ENCODE measurements around the gene B3GNT2. TPM values are rescaled to one million over a fixed set of nuclear protein-coding genes. Genes with fewer than 3 reads are reported as not detected.

The B3GNT2 gene
- total RNA-seq, 1 experiment from 2014 or later: 32.2 TPM

DNA sequence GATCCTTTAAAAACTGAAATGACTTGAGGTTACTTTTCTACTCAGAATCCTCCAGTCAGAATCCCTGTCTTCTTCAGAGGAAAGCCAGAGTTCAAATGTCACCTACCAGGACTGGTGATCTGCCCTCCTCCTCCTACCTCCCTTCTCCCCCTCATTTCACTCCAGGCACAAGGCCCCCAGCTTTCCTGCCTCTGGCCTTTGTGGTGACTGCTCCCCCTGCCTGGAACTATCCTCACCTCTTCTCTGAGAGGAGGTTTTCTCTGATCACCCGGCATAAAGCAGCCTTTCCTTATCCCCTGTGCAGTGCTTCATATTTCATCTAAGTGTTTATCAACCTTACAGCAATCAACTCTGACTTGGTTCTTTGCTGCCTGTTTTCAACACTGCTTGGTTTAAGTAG lies 6.8 kb downstream of the B3GNT2 start:
- Mint-ChIP-seq H3K36me3 (no peaks in the 10 kb centered on the region), H3K27ac (no peak overlapping the region), H3K4me3 (no peak overlapping the region), H3K4me1 (peaks cover 86% of the 10 kb centered on the region), H3K9me3 (no peaks in the 10 kb centered on the region), H3K27me3 (ENCODE audit: low read depth) (no peaks in the 10 kb centered on the region)
- POLR2A ChIA-PET: no interaction called here
- CTCF ChIA-PET: no interaction called here
- DNase-seq (ENCODE audit: low spot score): no peak
- TF ChIP-seq SMAD3 (CRISPR knock-in tag; IDR thresholded peaks at IDR 0.05; ENCODE audit: borderline replicate concordance): no peak
- peak; percentile 36 for ATAC-seq

DNA sequence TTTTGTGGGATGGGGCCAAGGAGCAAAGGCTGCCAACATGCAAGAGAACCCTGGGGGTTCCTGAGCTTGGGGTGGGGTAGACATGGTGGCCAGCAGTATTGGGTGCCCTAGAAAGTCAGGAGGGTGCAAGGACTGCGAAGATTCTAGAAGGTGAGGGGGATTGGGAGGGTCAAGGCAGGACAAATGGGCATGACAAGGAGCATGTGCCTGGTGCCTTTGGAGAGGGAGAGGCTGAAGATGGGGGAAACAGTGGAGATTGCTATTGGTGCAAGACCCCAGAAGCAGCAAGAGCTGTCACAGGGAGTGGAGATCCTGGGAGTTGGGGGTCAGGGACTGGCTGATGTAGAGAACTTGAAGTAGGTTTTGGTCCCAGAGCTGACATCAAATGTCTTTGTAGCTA lies 7.5 kb downstream of the B3GNT2 start:
- Mint-ChIP-seq H3K36me3 (no peaks in the 10 kb centered on the region), H3K9me3 (no peaks in the 10 kb centered on the region), H3K27ac (no peak overlapping the region), H3K4me3 (no peak overlapping the region), H3K4me1 (peaks cover 84% of the 10 kb centered on the region), H3K27me3 (ENCODE audit: low read depth) (no peaks in the 10 kb centered on the region)
- ATAC-seq: no peak
- ChIA-PET CTCF (no interaction called here), POLR2A (no interaction called here)
- TF ChIP-seq, protein P1, sequence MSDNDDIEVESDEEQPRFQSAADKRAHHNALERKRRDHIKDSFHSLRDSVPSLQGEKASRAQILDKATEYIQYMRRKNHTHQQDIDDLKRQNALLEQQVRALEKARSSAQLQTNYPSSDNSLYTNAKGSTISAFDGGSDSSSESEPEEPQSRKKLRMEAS (CRISPR knock-in tag; IDR thresholded peaks at IDR 0.05): no peak
- TF ChIP-seq, protein P2, sequence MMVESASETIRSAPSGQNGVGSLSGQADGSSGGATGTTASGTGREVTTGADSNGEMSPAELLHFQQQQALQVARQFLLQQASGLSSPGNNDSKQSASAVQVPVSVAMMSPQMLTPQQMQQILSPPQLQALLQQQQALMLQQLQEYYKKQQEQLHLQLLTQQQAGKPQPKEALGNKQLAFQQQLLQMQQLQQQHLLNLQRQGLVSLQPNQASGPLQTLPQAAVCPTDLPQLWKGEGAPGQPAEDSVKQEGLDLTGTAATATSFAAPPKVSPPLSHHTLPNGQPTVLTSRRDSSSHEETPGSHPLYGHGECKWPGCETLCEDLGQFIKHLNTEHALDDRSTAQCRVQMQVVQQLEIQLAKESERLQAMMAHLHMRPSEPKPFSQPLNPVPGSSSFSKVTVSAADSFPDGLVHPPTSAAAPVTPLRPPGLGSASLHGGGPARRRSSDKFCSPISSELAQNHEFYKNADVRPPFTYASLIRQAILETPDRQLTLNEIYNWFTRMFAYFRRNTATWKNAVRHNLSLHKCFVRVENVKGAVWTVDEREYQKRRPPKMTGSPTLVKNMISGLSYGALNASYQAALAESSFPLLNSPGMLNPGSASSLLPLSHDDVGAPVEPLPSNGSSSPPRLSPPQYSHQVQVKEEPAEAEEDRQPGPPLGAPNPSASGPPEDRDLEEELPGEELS (CRISPR knock-in tag; IDR thresholded peaks at IDR 0.05): 0 out of 2 replicates have a peak, but pooled peaks have one; percentile 16
- TF ChIP-seq, protein P3, sequence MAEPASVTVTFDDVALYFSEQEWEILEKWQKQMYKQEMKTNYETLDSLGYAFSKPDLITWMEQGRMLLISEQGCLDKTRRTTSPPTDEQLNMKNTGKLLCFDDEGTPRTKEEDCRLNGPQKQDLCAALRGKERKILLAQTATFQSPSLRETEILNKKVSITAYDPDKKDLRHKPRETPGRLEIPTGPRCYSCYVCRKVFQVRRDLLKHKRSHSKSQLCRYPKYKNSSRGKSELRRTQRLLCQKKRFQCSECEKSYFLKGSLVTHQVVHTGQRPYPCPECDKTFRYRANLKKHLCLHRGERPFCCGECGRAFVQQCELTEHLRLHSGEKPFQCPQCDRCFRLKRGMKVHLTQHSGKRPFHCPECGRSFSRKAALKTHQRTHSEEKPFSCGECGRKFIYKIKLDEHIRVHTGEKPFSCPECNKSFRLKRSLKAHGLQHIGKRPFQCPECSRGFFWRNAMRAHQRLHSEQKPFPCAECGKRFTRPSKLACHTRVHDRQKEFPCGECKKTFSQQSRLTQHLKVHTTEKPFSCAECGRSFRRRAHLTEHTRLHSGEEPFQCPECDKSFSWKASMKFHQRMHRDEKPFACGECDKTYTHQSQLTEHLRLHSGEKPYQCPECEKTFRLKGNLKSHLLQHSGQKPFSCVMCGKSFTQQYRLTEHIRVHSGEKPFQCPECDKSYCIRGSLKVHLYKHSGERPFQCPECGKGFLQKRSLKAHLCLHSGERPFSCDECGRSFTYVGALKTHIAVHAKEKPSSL (CRISPR knock-in tag; conservative IDR thresholded peaks at IDR 0.05): no peak
- TF ChIP-seq, protein P4, sequence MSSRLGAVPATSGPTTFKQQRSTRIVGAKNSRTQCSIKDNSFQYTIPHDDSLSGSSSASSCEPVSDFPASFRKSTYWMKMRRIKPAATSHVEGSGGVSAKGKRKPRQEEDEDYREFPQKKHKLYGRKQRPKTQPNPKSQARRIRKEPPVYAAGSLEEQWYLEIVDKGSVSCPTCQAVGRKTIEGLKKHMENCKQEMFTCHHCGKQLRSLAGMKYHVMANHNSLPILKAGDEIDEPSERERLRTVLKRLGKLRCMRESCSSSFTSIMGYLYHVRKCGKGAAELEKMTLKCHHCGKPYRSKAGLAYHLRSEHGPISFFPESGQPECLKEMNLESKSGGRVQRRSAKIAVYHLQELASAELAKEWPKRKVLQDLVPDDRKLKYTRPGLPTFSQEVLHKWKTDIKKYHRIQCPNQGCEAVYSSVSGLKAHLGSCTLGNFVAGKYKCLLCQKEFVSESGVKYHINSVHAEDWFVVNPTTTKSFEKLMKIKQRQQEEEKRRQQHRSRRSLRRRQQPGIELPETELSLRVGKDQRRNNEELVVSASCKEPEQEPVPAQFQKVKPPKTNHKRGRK (CRISPR knock-in tag; IDR thresholded peaks at IDR 0.05; ENCODE audit: borderline replicate concordance): no peak
- TF ChIP-seq TEAD4 (CRISPR knock-in tag; IDR thresholded peaks at IDR 0.05) (no peak), ZBTB21 (CRISPR knock-in tag; IDR thresholded peaks at IDR 0.05; ENCODE audit: borderline replicate concordance) (no peak)
- TF ChIP-seq, protein P5, sequence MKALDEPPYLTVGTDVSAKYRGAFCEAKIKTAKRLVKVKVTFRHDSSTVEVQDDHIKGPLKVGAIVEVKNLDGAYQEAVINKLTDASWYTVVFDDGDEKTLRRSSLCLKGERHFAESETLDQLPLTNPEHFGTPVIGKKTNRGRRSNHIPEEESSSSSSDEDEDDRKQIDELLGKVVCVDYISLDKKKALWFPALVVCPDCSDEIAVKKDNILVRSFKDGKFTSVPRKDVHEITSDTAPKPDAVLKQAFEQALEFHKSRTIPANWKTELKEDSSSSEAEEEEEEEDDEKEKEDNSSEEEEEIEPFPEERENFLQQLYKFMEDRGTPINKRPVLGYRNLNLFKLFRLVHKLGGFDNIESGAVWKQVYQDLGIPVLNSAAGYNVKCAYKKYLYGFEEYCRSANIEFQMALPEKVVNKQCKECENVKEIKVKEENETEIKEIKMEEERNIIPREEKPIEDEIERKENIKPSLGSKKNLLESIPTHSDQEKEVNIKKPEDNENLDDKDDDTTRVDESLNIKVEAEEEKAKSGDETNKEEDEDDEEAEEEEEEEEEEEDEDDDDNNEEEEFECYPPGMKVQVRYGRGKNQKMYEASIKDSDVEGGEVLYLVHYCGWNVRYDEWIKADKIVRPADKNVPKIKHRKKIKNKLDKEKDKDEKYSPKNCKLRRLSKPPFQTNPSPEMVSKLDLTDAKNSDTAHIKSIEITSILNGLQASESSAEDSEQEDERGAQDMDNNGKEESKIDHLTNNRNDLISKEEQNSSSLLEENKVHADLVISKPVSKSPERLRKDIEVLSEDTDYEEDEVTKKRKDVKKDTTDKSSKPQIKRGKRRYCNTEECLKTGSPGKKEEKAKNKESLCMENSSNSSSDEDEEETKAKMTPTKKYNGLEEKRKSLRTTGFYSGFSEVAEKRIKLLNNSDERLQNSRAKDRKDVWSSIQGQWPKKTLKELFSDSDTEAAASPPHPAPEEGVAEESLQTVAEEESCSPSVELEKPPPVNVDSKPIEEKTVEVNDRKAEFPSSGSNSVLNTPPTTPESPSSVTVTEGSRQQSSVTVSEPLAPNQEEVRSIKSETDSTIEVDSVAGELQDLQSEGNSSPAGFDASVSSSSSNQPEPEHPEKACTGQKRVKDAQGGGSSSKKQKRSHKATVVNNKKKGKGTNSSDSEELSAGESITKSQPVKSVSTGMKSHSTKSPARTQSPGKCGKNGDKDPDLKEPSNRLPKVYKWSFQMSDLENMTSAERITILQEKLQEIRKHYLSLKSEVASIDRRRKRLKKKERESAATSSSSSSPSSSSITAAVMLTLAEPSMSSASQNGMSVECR (CRISPR knock-in tag; IDR thresholded peaks at IDR 0.05; ENCODE audit: borderline replicate concordance): no peak
- TF ChIP-seq, protein P6, sequence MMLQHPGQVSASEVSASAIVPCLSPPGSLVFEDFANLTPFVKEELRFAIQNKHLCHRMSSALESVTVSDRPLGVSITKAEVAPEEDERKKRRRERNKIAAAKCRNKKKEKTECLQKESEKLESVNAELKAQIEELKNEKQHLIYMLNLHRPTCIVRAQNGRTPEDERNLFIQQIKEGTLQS (CRISPR knock-in tag; conservative IDR thresholded peaks at IDR 0.05): no peak
- DNase-seq (ENCODE audit: low spot score): no peak

DNA sequence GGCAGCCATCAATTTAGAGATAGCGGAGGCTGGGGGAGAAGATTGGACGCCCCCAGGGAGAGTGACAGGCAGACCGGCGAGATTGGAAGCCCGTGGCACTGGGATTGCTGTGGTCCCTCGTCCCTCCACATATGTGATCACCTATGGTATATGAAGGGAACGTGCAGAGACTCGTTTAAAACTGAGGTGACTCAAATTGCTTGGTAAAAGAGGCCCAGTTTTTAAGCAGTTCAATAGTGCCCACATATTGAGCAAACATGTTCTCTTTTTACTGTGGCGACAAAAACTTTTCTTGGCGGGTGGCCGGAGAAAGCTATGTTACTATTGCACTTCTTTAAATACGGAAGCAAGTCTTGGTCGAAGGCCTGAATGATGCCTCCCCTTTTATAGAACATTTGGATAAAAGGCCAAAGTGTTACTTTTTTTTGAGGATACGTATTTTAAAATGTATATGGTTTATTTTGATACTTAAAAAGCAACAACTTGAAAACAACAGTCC lies 9.1 kb downstream of the B3GNT2 start:
- DNase-seq (ENCODE audit: low spot score): no peak
- peaks cover 86% of the 10 kb centered on the region for H3K4me1 Mint-ChIP-seq
- H3K9me3 Mint-ChIP-seq: no peaks in the 10 kb centered on the region
- no peak for ATAC-seq
- POLR2A ChIA-PET: no interaction called here
- H3K27ac Mint-ChIP-seq: no peak overlapping the region
- no peaks in the 10 kb centered on the region for H3K36me3 Mint-ChIP-seq
- H3K4me3 Mint-ChIP-seq: no peak overlapping the region
- no peaks in the 10 kb centered on the region for H3K27me3 Mint-ChIP-seq (ENCODE audit: low read depth)
- CTCF ChIA-PET: interaction anchor here (1.1 kb wide), 1 partner anchor 92 kb away, joined by 4 read pairs; no protein-coding TSS in a partner anchor
- TF ChIP-seq NFATC4 (CRISPR knock-in tag; IDR thresholded peaks at IDR 0.05) (no peak), ETV6 (CRISPR knock-in tag; IDR thresholded peaks at IDR 0.05) (no peak), MXD4 (CRISPR knock-in tag; IDR thresholded peaks at IDR 0.05; ENCODE audit: borderline replicate concordance) (no peak), FOXP1 (CRISPR knock-in tag; IDR thresholded peaks at IDR 0.05; ENCODE audit: borderline replicate concordance) (no peak)
- TF ChIP-seq, protein P6 (CRISPR knock-in tag; conservative IDR thresholded peaks at IDR 0.05): no peak
- TF ChIP-seq, protein P2 (CRISPR knock-in tag; IDR thresholded peaks at IDR 0.05): no peak
- TF ChIP-seq, protein P7, sequence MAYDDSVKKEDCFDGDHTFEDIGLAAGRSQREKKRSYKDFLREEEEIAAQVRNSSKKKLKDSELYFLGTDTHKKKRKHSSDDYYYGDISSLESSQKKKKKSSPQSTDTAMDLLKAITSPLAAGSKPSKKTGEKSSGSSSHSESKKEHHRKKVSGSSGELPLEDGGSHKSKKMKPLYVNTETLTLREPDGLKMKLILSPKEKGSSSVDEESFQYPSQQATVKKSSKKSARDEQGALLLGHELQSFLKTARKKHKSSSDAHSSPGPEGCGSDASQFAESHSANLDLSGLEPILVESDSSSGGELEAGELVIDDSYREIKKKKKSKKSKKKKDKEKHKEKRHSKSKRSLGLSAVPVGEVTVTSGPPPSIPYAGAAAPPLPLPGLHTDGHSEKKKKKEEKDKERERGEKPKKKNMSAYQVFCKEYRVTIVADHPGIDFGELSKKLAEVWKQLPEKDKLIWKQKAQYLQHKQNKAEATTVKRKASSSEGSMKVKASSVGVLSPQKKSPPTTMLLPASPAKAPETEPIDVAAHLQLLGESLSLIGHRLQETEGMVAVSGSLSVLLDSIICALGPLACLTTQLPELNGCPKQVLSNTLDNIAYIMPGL (CRISPR knock-in tag; IDR thresholded peaks at IDR 0.05): no peak

Data from WTC11 (cell line).